GM21529 (cell line): ENCODE results near the gene ZNF789.
"Not testable (repeated sequence)": the region's sequence is repeated elsewhere in the genome, so short reads cannot be mapped to it uniquely, and the experiment has no call there.

ENCODE experiments used
- ATAC-seq: cut with Tn5 transposase; IDR thresholded peaks from one replicate; pipeline ENCODE4 v1.9.1; 2021; ENCODE audit not compliant: unreplicated experiment

Gene ZNF789

GRCh38 chr7:99501236-99501635 is 28.5 kb downstream of the ZNF789 start:
- not testable (repeated sequence) for ATAC-seq

GRCh38 chr7:99504281-99504602 is 31.6 kb downstream of the ZNF789 start:
- no peak for ATAC-seq

GRCh38 chr7:99504603-99505323 is 32.1 kb downstream of the ZNF789 start, which contains the start of gene ZKSCAN5:
Gene ZKSCAN5 (plus strand): TSS chr7:99504662. CDS start chr7:99506045, 1,383 bp downstream.
- peak; percentile 78 for ATAC-seq

- no peak for ATAC-seq
Observed at GRCh38 chr7:99505324-99505662, 32.6 kb downstream of the ZNF789 start.

- no peak for ATAC-seq
Observed at GRCh38 chr7:99514050-99514449, 41.4 kb downstream of the ZNF789 start.

GRCh38 chr7:99521399-99521798 is 48.7 kb downstream of the ZNF789 start:
- ATAC-seq: no peak

- no peak for ATAC-seq
Observed at GRCh38 chr7:99525713-99526440, 53.2 kb downstream of the ZNF789 start.

GRCh38 chr7:99531354-99531765 is 58.7 kb downstream of the ZNF789 start:
- no peak for ATAC-seq

GRCh38 chr7:99535667-99536066 is 63.0 kb downstream of the ZNF789 start:
- ATAC-seq: no peak
